ENCODE data around the gene CEPT1.

CEPT1 gene

DNA sequence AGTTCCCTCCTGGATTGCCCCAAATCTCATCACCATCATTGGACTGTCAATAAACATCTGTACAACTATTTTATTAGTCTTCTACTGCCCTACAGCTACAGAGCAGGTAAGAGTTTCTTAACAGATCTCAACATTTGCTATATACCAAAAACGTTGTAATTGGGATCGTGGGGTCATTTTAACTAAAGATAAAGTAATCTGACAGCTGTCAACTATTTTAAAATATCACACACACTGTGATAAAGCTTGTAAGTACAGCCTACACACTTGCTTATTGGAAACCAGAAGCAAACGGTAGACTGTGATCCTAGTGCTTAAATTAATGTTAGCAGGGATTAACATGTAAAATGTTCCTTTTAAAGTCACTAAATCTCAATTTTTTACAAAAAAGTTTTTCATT is 7.9 kb downstream of the CEPT1 start:
- DNase-seq, result no peak

DNA sequence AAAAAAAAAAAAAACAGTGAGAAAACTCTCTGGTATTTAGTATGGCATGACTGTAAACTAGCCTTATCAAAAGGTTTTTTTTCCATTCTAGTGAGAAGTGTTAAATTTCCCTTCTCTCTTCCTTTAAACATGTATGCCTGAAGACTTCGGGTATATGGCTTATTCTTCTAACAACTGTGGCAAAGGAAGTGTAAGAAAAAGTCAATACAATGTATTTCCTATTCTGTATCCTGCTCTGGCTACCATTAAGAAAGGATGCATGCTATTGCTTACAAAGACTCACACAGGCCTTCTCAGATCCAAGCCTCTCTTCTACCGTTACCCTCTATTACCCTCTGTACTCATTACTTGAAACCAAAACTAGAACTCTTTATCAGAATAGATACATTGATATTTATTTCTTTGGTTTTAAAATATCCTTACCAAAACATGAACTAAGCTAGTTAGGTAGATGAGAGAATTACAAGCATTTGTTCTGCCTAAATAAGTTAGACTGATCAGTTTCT is 8.4 kb downstream of the CEPT1 start:
- DNase-seq, result no peak

DNA sequence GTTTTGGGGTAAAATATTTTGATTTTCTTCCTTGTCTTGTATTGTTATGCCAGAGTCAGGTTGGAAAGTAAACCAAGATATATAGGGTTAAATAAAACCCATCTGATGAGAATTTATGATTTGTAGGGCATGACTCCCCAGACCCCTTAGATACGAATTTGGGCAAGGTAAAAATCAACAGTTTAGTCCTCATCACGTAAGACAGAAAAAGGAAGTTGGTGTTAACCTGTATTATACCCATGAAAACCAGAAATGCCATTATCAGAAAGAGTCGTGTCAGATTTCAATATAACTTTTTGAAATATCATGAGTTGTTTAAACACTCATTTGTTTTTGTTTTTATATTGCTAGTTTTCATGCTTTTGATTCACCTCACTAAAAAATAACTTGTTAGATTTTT is 11.8 kb downstream of the CEPT1 start:
- no peak for DNase-seq

DNA sequence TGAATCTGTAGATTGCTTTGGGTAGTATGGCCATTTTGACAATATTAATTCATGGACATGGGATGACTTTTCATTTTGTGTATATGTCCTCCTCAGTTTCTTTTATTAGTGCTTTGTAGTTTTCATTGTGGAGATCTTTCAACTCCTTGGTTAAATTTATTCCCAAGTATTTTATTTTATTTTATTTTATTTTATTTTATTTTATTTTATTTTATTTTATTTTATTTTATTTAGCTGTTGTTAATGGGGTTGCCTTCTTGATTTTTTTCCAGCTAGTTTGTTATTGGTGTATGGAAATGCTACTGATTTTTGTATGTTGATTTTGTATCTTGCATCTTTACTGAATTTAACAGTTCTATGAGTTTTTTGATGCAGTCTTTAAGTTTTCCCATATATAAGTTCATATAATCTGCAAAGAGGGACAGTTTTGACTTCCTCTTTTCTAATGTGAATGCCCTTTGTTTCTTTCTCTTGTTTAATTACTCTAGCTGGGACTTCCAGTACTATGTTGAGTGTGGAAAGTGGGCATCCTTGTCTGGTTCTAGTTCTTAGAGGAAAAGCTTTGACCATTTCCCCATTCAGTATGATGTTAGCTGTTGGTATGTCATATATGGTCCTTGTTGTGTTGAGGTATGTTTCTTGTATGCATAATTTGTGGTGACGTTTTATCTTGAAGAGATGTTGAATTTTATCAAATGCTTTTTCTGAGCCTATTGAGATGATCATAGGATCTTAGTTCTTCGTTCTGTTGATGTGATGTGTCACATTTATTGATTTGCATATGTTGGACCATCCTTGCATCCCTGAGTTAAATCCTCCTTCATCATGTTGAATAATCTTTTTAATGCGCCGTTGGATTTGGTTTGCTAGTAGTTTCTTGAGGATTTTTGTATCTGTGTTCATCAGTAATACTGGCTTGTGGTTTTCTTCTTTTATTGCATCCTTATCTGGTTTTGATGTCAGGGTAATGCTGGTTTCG is 14.3 kb downstream of the CEPT1 start:
- no peak for DNase-seq

DNA sequence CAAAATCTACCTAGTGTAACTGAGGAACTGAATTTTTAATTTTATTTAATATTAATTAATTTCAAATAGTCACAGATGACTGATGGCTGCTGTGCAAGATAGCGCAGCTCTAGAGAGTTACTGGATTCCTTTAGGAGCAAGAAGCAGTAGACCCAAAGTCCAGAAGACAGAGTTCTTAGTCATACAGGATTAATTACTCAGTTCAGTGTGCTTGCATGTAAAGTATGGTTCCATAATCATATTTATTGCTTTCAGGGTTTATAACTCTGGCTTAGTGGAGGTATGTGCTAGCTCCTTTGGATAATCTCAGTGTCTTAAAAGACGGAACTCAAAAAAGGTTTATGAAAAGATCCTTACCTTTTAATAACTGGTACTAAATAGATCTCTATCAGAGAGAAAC is 17.4 kb downstream of the CEPT1 start:
- no peak for DNase-seq

DNA sequence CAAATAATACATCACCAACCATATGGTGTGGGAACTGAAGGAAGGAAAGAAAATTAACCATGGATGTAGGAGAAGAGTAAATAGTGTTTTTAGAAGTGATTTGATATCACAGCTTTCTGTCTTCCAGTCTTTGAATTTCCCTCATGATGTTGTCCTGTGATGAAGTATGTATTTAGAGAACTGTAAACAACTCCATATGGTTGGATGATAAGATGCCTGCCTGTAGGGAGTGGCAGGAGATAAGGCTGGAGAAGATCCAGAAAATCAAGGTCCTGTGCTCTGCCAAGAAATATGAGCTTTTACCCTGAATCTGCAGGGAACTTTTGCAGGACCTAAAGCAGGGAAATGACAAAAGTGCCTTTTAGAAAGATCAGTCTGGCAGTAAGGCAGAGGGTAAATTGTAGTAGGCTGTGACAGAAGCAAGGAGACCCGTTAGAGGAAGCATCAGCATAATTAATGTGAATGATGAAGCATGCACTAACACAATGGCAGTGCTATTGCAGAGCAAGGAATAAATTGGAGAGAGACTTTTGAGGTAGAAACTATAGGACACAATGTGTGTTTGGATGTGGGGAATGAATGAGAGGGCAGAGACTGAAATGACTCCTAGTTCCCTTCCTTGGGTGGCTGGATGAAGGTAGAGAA is 21.9 kb downstream of the CEPT1 start:
- DNase-seq, result no peak

DNA sequence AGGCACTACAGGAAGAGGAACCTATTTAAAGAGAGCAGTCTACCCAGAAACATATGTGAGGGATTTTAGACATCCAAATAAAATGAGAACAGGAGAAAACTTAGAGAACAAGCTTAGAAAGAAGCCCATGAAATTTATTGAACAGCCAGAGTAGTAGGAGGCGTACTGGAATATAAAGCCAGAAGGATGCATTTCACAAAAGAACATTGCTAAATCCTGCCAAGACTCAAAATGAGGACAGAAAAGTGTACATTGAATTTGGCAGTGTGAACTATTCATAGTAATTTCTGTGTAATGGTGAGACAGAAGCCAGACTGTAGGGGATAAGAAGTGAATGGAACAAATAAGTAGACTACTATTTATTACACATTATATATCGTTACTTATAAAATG is 22.5 kb downstream of the CEPT1 start:
- no peak for DNase-seq

DNA sequence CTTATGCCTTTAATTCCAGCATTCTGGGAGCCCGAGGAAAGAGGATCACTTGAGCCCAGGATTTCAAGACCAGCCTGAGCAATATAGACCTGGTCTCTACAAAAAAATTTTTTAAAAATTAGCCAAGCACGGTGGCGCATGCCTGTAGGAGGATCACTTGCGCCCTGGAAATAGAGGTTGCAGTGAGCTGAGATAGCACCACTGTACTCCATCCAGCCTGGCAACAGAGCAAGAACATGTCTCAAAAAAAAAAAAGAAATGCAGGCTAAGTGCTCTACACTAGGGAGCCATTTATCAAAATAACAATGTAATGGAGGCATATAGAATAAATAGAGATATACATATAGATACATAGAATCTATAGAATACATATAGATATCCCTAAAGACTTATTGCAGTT is 23.3 kb downstream of the CEPT1 start:
- DNase-seq, result no peak

DNA sequence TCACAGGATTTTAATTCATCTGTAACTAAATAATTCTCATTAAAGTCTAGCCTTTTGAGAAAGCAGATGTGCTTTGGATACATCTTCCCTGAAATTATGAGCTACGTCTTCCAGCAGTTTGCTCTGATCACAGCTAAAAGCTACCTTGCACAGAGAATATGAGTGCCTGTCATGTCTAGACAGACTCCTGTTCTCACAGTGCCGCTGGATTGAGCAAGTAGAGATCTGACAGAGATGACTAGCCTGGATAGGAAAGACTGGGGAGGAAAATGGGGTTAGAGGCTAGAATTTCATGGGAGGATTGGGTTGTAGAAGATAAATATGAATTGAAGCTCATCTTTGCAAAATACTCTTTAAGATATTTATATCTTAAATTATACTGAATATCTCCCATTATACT is 24.1 kb downstream of the CEPT1 start:
- DNase-seq, result no peak

DNA sequence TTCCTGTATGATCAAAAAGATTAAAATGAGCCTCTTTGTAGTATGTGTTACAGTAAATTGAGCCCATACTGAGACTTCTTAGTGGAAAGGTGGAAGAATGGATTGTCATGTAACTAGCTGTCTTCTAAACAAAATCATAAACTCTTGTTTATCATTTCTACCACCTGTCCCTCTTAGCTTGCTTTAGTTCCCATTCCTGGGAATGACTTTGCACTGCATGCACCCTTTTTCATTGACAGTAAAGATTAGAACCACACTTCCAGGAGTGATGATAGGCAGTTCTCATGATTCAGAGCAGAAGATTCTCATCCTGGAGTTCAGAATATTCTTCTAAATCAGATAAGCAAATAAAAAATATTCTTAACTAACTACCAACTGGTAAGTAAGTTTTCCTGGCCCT is 32.4 kb downstream of the CEPT1 start:
- no peak for DNase-seq

DNA sequence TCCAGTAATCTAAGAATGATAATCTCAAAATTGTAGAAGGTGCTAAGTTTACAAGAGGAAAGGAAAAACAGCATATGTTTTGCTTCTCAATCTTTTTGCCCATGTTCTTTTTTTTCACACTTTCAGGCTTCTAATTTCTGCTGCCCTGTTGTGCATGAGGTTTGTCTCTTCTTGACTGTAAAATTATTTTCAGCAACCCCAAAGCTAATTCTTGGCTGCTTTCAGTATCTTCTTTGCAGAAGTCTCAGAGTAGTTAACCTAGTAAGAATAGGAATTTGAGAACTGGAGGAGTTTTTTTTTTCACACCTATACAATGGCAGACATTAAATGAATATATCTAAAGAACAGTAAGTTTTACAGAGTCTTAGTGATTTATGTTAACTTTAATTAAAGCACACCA is 34.0 kb downstream of the CEPT1 start:
- DNase-seq, result no peak

DNA sequence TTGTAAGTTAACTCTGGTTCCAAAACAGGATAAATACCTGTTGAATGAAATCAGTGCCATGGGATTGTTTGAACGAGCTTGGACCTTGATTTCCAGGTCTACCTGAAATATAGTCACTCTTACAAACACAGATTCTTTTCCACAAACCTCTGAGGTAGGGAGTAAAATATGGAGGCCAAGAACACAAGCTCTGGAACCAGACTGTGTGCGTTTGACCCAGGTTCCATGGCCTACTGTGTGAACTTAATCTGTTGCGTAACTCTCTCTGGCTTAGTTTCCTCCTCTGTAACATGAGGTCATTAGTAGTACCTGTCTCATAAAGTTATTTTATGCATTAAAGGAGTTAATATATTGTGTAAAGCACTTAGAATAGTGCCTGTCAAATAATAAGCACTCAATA is 35.3 kb downstream of the CEPT1 start:
- DNase-seq, result no peak

DNA sequence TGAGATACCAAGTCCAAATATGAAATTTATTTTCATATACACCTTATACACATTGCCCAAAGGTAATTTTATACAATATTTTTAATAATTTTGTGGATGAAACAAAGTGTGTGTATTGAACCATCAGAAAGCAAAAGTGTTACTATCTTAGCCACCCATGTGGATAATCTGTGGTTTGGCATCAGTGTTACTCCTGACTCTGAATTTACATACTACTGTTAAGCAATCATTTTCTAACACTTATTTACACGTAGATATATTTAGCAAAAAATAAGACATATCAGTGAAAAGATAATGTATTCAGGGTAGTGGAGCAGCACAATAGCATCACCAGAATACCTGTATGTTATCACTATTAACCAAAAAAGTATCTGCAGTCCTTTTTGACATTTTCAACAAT is 36.7 kb downstream of the CEPT1 start:
- no peak for DNase-seq

DNA sequence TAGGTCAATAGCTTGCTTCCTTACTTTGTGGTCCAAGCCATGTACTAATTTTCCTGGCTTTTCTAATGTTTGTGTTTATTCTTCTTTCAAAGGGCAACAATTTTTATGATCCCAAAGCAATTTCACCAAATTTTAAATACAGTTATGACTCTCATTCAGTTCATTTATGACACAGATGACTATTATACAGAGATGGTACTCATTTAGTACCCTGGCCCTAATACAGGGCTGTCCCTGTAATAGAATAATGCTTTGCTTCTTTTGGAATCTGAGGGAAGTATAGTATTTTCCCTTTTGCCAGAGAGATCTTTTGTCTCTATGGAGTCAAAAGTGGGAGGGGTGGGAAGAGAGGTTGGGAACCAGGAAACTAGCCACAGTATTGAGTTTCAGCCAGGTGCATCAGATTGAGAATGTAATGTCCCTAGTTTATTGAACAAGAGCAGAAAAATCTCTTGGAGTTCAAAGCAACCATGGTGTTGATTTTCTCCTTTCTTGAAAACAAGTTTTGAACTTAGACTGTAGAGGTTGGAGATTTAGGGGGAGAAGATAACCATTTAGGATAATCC is 40.0 kb downstream of the CEPT1 start:
- no peak for DNase-seq

DNA sequence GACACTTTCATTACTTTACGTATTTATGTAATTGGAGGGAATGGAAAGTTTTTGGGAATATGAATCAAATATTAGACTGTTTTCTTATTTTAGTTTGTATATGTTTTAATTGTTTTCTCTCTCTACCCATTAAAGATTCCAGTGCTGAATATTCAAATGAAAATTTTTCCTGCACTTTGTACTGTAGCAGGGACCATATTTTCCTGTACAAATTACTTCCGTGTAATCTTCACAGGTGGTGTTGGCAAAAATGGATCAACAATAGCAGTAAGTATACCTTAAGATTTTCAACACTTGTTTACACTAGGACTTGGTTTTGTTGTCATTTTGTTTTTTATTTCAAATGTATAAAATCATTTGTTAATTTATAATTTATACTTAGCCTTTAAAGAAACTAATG is 42.0 kb downstream of the CEPT1 start:
- no peak for DNase-seq

DNA sequence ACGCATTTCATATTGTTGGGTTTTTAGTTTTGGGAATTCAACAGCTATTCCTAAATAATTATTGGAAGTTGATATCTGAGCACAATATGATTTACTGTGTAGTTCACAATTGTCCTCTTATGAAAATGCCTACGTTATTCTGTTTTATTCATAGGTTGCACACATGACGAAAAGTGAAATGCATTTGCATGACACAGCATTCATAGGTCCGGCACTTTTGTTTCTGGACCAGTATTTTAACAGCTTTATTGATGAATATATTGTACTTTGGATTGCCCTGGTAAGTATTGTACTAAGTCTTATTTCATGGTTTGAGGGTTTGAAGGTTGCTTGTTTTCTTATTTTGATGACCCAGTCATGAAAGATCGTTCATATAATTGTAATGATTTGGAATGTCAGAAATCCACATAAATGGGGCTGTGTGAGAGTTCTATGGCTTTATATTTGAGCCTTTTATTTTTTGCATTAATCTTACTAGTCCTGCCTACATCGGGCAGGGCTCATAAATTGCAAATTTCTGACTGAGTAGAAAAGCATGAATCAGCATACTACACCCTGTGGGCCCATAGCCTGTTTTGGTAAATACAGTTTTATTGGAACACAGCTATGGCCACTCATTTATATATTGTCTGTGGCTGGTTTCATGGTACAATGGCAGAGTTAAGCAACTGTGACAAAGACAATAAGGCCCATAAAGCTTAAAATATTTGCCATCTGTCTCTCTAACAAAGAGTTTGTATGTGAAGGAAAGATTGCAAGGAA is 43.5 kb downstream of the CEPT1 start:
- DNase-seq, result no peak

DNA sequence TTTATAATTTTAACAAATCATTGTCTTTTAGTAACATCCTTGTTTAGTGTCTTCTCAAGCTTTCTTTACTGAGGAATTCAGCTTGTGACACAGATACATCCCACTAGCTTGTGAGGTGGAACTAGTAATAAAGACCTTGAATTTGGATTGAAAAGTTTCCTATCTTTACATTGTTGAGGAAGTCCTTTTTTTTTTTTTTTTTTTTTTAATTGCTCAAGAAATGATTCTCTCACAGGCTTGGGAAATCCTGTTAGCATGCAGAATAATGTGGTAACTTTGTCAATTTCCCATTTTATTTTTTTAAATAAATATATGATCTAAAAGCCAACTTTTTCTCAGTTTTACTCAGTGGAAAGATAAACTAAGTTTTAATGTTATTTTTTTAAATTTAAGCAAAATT is 44.6 kb downstream of the CEPT1 start:
- DNase-seq, result no peak

DNA sequence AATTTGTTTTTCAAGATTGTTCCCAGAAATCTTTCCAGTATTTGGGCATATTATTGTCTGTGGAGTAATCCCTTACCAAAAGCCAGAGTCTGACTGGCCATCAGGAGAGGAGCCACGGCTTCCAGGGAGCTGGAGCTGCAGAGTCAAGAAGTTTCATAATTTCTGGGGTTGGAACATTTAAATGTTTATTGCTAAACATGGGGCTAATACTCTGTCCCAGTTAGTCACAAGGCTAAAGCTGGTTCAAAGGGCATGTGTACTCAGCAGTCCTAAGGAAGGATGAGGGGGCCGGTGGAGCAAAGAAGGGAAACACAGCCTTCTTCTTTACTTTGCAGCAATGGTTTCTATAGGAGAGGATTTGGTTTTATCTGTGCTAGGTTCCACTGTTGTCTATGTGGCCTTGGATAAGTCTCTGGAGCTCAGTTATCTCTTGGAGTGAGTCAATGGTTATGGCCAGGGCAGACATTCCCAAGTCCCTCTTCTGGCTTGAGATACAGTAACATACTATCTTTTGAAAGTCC is 51.0 kb downstream of the CEPT1 start:
- DNase-seq, result no peak

DNA sequence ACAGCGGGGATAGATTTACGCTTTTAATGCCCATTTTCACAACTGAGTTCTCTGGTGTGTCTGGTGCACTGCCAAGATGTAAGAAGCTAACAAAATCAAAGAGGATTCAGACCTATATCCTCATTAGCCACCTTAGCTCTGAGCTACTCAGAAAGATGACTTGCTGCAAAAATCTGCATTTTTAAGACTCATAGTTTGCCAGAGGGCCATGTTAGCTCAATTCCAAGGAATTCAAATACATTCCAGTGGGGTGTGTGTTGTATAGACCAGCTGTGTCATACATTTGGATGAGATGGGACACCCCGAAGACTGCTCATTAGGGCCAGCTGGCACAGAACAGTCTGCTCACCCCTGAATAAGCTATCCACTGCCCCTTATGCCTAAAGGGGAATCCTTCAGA is 51.5 kb downstream of the CEPT1 start:
- no peak for DNase-seq

DNA sequence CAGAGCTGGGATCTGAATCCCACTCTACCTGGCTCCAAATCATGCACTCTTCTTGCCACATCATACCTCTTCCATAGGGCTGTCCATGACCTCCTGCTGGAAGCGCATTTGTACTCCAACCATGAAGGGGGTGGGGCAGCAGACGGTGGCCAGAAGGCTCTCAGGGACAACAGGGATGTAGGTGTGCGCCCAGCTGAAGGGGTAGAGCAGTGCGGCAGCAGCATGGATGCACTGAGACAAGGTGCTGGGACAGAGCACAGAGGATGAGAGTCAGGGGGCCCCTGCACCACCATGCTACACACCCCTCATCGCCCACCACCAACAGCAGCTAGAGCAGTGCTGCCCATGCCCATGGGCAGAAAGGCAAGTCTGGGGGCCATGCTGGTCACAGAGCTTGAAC is 52.1 kb downstream of the CEPT1 start:
- DNase-seq, result no peak

DNA sequence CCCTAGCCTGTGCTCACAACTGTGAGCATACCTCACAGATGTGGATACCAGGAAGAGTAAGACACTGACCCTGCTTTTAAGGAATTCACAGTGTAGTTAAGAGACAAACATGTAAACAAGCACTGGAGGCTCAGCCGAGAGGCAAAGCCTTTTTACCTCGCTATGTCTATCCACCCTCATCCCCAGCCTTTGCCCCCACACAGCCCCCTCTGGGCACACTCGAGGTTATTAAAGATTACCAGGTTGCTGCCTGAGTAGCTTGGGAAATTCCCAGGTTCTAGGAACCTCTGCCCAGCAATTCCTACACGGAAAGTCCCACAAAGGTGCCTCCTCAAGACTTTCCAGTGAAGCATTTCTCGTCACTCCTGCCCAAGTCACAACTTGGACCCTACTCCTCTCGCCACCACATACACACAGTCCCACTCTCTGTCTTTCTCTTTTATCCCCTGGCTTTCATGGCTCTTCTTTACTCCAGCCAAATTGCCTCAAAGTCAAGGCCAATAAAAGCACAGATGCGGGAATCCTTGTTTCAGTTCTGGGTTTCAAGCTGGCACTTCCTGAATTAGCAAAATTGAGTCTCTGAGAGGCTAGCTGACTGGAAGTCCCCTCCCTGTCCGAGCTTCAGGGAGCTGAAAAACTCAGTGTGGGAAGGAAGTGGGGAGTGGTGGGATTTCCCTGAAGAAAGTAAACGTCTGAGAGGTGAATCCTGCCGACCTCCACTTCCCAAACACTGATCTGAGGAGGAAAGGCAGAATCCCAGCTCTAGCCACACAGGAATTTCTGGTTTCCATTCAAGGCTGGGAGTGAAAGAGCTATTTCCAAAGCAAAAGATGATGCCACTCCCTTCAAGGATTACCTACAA is 52.9 kb downstream of the CEPT1 start:
- DNase-seq, result no peak

Measured in activated CD4-positive, alpha-beta T cell treated with anti-CD3 and anti-CD28 coated beads for 4 hours (primary cell).